Activated T-helper 1 cell treated with anti-CD3 and anti-CD28 coated beads, Interleukin-12 subunit alpha, Interleukin-12 subunit beta, Interleukin-2, Interleukin-4 antibody, amounts not matched to agents 30 ng/mL and 10 ng/mL and 1 ng/mL, durations not matched to agents 14 hours and 24 hours and 36 hours (primary cell): ENCODE data around the gene CLEC16A. TPM values are rescaled to one million over a fixed set of nuclear protein-coding genes. Genes with fewer than 3 reads are reported as not detected.
"Not testable (repeated sequence)": the region's sequence is repeated elsewhere in the genome, so short reads cannot be mapped to it uniquely, and the experiment has no call there.

Experiments used
- DNase-seq: peaks from one replicate; pipeline ENCODE4 v3.0.0; 2021; ENCODE audit warnings: low spot score
- H3K27ac Mint-ChIP-seq: one replicate; pipeline ENCODE4 v1.8.0; 2021; ENCODE audit warnings: mild to moderate bottlenecking, mixed read lengths
- H3K27me3 Mint-ChIP-seq: one replicate; pipeline ENCODE4 v1.8.0; 2022; ENCODE audit warnings: mild to moderate bottlenecking, moderate library complexity, mixed read lengths; ENCODE audit not compliant: insufficient read depth
- H3K36me3 Mint-ChIP-seq: one replicate; pipeline ENCODE4 v1.8.0; 2021; ENCODE audit warnings: low read depth, mixed read lengths
- H3K4me1 Mint-ChIP-seq: one replicate; pipeline ENCODE4 v1.8.0; 2021; ENCODE audit warnings: low read depth, mixed read lengths
- H3K4me3 Mint-ChIP-seq: one replicate; pipeline ENCODE4 v1.8.0; 2021; ENCODE audit warnings: mild to moderate bottlenecking, moderate library complexity, mixed read lengths
- H3K9me3 Mint-ChIP-seq: one replicate; pipeline ENCODE4 v1.8.0; 2021; ENCODE audit warnings: mixed read lengths
- intact Hi-C: fragments of 100-400 bp; cut with micrococcal nuclease; formaldehyde crosslinking; loops from one replicate; pipeline ENCODE4 v1.15.1; 2024
- total RNA-seq: library from RNA; stranded (reverse); gene quantifications from 2 replicates; pipeline ENCODE4 v1.2.3, GENCODE V29; 2022

Gene CLEC16A
- total RNA-seq, 1 donor from 2014 or later: 37.4 TPM

DNA sequence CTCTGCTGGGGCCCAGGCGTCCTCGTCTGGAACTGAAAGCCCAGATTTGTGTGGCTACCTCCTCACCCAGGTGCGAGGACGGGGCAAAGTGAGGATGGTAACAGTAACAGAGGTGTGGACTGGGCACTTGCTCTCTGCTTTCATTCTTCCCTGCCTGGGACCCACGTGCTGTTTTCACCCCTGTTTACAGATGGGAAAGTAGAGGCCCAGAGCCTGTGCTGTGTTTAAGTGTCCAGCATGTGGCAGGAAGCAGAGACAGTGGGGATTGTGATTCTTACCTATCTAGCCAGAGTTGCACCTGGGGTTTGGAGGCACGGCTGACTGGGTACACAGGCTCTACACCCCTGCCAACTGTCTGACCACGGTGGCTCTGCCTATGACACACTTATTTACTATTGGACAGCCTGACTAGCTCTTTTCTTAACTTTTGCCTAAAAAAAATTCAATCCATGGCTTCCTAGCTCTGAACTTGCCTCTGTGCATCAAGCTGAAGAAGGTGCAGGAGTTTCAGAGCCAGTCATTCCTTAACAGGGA lies 155.4 kb downstream of the CLEC16A start:
- intact Hi-C loops: loop anchor here (1.0 to 10.0 kb wide), 14 partner anchors 15 to 1438 kb away; partner anchors contain the start of genes CIITA, LITAF and SOCS1
- peaks cover 18% of the 10 kb centered on the region for H3K36me3 Mint-ChIP-seq
- DNase-seq: no peak
- no peaks in the 10 kb centered on the region for H3K9me3 Mint-ChIP-seq
- H3K27ac Mint-ChIP-seq: peak overlapping the region; percentile 78
- H3K4me3 Mint-ChIP-seq: peak overlapping the region; percentile 9
- H3K4me1 Mint-ChIP-seq: peaks cover 84% of the 10 kb centered on the region
- no peaks in the 10 kb centered on the region for H3K27me3 Mint-ChIP-seq

DNA sequence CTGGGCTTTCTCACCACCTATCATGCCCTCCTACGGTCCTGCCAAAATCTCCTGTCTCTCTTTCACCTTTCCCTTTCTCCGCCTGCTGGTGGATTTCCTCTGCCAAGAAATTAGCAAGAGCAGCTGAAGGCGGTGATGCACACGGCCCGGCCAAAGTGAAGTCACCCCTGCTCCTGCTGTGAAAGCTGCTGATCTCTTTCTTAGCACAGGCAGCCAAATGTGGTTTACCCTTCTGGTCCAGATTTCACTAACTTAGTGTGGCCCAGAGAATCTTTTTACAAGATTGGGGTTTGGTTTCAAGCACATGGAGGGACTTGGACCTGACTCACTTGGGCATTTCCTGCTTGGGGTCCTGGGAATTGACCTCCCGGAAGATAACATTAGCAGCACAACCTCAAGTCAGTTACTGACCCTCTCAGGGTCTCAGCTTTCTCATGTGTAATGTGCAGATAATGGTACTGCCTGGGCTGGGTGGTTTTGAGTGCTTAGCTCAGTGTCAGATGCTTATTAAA lies 155.9 kb downstream of the CLEC16A start:
- H3K36me3 Mint-ChIP-seq: peaks cover 17% of the 10 kb centered on the region
- peaks cover 84% of the 10 kb centered on the region for H3K4me1 Mint-ChIP-seq
- intact Hi-C loops: loop anchor here (1.0 to 10.0 kb wide), 12 partner anchors 15 to 485 kb away; partner anchors contain the start of genes LITAF and SOCS1
- H3K9me3 Mint-ChIP-seq: no peaks in the 10 kb centered on the region
- DNase-seq: peak; percentile 70
- peak overlapping the region; percentile 9 for H3K4me3 Mint-ChIP-seq
- H3K27me3 Mint-ChIP-seq: no peaks in the 10 kb centered on the region
- peak overlapping the region; percentile 78 for H3K27ac Mint-ChIP-seq

- peaks cover 88% of the 10 kb centered on the region for H3K4me1 Mint-ChIP-seq
- intact Hi-C loops: loop anchor here (2.0 to 10.0 kb wide), 2 partner anchors 14 to 484 kb away; partner anchors contain the start of gene LITAF
- peak overlapping the region; percentile 78 for H3K27ac Mint-ChIP-seq
- H3K36me3 Mint-ChIP-seq: peaks cover 21% of the 10 kb centered on the region
- no peak overlapping the region for H3K4me3 Mint-ChIP-seq
- H3K9me3 Mint-ChIP-seq: no peaks in the 10 kb centered on the region
- no peak for DNase-seq
- no peaks in the 10 kb centered on the region for H3K27me3 Mint-ChIP-seq
Measured at GRCh38 chr16:11101283-11101682, 156.9 kb downstream of the CLEC16A start.

DNA sequence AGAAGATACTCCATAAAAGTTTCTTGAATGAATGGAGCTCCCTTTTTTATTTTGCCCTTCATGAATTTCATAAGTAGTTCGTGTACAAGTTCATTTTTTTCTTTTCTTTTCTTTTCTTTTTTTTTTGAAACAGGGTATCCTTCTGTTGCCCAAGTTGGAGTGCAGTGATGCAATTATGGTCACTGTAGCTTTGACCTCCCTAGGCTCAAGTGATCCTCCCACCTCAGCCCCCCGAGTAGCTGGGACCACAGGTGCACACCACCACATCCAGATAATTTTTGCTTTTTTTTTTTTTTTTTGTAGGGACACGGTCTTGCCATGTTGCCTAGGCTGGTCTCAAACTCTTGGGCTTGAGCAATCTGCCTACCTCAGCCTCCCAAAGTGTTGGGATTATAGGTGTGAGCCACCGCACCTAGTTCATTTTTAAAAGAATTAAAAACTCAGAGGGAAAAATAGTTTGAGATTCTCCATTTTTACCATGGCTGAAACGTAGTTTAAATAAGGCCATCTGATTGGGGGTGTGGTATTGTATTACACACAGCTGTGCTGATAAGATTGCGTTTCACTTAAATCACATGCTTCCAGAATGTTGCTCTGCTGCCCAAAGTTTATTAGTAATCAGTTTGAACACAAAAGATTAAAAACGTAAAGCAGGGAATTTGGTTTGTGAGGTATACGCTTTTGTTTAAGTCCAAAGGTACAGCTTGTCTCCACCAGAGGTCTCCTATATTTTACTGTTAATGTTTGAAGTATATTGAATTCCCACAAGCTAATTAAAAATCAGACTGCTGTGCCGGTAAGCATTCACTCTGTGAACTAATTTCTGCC lies 157.5 kb downstream of the CLEC16A start:
- Mint-ChIP-seq H3K9me3 (no peaks in the 10 kb centered on the region), H3K4me3 (no peak overlapping the region), H3K27ac (peak overlapping the region; percentile 78), H3K36me3 (peaks cover 21% of the 10 kb centered on the region), H3K4me1 (peaks cover 88% of the 10 kb centered on the region), H3K27me3 (no peaks in the 10 kb centered on the region)
- intact Hi-C loops: loop anchor here (2.0 to 10.0 kb wide), 2 partner anchors 13 to 483 kb away; partner anchors contain the start of gene LITAF
- no peak for DNase-seq

GRCh38 chr16:11102523-11102898 lies 158.1 kb downstream of the CLEC16A start:
- intact Hi-C loops: loop anchor here (10.0 kb wide), 1 partner anchor 482 kb away; the partner anchor contains the start of gene LITAF
- Mint-ChIP-seq H3K27ac (no peak overlapping the region), H3K27me3 (no peaks in the 10 kb centered on the region), H3K9me3 (no peaks in the 10 kb centered on the region), H3K36me3 (peaks cover 17% of the 10 kb centered on the region), H3K4me3 (no peak overlapping the region), H3K4me1 (peaks cover 89% of the 10 kb centered on the region)
- no peak for DNase-seq

GRCh38 chr16:11103301-11103700 lies 158.9 kb downstream of the CLEC16A start:
- intact Hi-C loops: loop anchor here (10.0 kb wide), 1 partner anchor 482 kb away; the partner anchor contains the start of gene LITAF
- Mint-ChIP-seq H3K27ac (peak overlapping the region; percentile 9), H3K4me1 (peaks cover 90% of the 10 kb centered on the region), H3K36me3 (peaks cover 12% of the 10 kb centered on the region)
- H3K27me3 Mint-ChIP-seq, H3K4me3 Mint-ChIP-seq, DNase-seq, H3K9me3 Mint-ChIP-seq: not testable (repeated sequence)

GRCh38 chr16:11104168-11105037 lies 160.0 kb downstream of the CLEC16A start:
- intact Hi-C loops: loop anchor here (1.0 to 10.0 kb wide), 5 partner anchors 10 to 480 kb away; partner anchors contain the start of gene LITAF

DNA sequence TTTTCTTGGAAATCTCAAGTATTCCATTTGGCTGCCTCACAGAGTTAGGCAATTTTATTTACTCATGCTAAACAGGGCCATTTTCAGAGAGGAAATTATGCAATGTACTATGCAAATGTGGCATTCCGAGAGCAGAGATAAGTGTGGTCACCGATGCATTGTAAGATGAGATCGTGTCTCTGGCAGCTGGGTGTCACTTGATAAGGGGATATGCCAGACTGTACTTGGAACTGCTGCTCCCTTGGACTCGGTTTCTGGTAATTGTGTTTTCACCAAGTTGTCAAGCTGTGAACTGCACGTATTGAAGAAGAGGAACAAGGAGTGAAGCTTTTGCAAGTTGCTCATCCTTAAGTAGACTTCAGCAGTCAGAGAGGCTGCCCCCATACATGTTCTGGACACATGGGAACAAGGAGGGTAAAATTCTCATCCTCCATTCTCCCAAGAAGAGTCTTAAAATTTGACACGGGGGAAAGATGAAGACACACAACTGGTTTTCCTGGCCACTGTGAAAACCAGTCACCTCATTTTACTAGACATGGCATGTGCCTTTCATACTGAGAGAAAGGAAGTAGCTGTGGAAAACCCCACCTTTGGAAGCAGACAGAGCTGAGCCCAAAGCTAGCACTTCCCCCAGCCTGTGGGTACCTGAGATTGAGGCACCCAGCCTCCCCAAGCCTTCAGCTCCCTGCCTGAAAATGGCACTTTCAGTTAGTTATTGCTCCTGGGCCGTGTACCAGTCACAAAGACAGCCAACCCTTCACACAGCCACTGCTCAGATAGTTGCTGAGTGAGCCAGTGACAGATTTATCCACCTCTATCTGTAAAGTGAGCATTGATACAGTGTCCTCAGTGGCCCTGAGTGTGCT lies 160.9 kb downstream of the CLEC16A start:
- no peaks in the 10 kb centered on the region for H3K27me3 Mint-ChIP-seq
- intact Hi-C loops: loop anchor here (1.0 to 10.0 kb wide), 5 partner anchors 9 to 480 kb away; partner anchors contain the start of gene LITAF
- DNase-seq: peak; percentile 44
- H3K9me3 Mint-ChIP-seq: no peaks in the 10 kb centered on the region
- H3K27ac Mint-ChIP-seq: peak overlapping the region; percentile 88
- peak overlapping the region; percentile 65 for H3K4me3 Mint-ChIP-seq
- H3K4me1 Mint-ChIP-seq: peaks cover 75% of the 10 kb centered on the region
- peaks cover 16% of the 10 kb centered on the region for H3K36me3 Mint-ChIP-seq

More at GRCh38 chr16:11104168-11105037, 160.0 kb downstream of the CLEC16A start:
- no peaks in the 10 kb centered on the region for H3K9me3 Mint-ChIP-seq
- peak overlapping the region; percentile 65 for H3K4me3 Mint-ChIP-seq
- peaks cover 83% of the 10 kb centered on the region for H3K4me1 Mint-ChIP-seq
- DNase-seq: no peak
- H3K36me3 Mint-ChIP-seq: peaks cover 13% of the 10 kb centered on the region
- peak overlapping the region; percentile 88 for H3K27ac Mint-ChIP-seq
- H3K27me3 Mint-ChIP-seq: no peaks in the 10 kb centered on the region

DNA sequence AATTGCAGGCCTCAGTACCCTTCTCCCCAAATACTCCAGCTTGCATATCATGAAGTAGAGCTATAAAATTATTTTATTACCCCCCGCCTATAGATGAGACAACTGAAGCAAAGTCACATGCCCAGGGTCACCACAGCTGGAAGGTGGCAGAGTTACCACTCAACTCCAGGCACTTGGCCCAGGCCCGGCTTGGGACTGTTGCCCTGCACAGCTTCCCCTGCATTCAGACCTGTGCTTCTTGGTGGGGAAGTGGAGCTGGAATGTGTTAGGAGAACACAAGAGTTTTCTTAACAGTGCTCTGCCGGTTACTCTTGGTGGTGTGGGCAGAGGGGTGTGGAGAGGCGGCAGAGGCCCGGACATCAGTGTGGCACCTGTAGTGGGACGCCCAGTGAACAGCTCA lies 162.4 kb downstream of the CLEC16A start:
- intact Hi-C loops: loop anchor here (10.0 kb wide), 1 partner anchor 478 kb away; the partner anchor contains the start of gene LITAF

DNA sequence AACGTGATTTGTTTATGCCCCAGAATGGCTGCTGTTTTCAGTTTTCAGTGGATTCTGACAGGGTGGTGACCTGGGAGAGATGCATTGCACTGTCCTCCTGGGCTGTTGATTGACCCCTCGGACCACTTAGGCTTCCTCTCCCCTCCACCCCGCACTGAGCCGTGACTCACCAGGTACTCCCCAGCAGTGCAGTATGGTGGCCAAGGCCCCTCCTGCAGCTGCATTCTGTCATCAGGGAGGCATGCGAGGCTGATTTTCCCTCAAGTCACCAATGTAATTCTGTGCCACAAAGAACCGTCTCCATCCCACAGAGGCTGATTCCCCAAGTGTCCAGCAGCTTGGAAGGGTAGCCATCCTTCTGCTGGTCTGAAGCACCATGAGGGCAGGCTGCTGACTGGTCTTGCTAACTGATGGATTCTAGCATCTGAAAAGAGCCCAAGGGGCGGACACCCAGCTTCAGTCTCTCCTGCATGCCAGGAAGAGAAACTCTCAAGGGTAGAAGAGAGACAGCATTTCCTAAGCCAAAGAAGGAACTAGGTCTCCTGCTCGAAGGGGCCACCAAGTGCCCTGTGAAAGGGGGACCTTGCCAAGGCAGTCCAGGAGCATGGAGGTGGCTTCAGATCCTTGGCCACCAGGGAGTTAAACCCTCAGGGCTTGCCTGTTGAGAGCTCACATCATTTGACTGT lies 163.6 kb downstream of the CLEC16A start:
- DNase-seq: no peak
- H3K4me3 Mint-ChIP-seq: no peak overlapping the region
- intact Hi-C loops: loop anchor here (10.0 kb wide), 1 partner anchor 477 kb away; the partner anchor contains the start of gene LITAF
- peaks cover 30% of the 10 kb centered on the region for H3K36me3 Mint-ChIP-seq
- peaks cover 9% of the 10 kb centered on the region for H3K9me3 Mint-ChIP-seq
- no peaks in the 10 kb centered on the region for H3K27me3 Mint-ChIP-seq
- peaks cover 54% of the 10 kb centered on the region for H3K4me1 Mint-ChIP-seq
- no peak overlapping the region for H3K27ac Mint-ChIP-seq

More for the DNA sequence above, 162.4 kb downstream of the CLEC16A start:
- Mint-ChIP-seq H3K4me1 (peaks cover 62% of the 10 kb centered on the region), H3K36me3 (peaks cover 28% of the 10 kb centered on the region), H3K4me3 (no peak overlapping the region), H3K9me3 (peaks cover 9% of the 10 kb centered on the region), H3K27ac (peak overlapping the region; percentile 18), H3K27me3 (no peaks in the 10 kb centered on the region)
- no peak for DNase-seq

DNA sequence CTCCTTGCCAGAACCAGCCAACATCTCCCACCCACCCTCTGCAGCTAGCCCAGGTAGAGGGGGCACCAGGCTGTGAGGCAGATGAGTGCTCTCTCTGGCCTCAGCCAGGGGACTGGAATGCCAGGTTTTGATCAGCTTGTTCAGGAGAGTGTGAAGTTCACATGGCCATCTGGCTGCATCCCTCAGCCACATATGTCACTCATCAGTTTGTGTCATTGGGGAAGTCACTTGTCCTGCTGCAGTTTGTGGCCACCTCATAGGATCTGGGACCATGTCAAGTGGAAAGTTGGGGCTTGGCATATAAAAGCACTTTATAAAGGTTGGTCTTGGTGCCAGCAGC lies 164.1 kb downstream of the CLEC16A start:
- intact Hi-C loops: loop anchor here (10.0 kb wide), 1 partner anchor 476 kb away; the partner anchor contains the start of gene LITAF

More for the DNA sequence above, 164.1 kb downstream of the CLEC16A start:
- peaks cover 58% of the 10 kb centered on the region for H3K4me1 Mint-ChIP-seq
- H3K4me3 Mint-ChIP-seq: no peak overlapping the region
- no peak for DNase-seq
- peaks cover 9% of the 10 kb centered on the region for H3K9me3 Mint-ChIP-seq
- no peaks in the 10 kb centered on the region for H3K27me3 Mint-ChIP-seq
- H3K36me3 Mint-ChIP-seq: peaks cover 30% of the 10 kb centered on the region
- H3K27ac Mint-ChIP-seq: no peak overlapping the region
